GM23248 (cell line): ENCODE measurements around the gene TMEM203.

ENCODE experiments used
- EZH2 ChIP-seq: fragments of 200-600 bp; sonication (generic); IDR thresholded peaks from 2 replicates; pipeline ENCODE4 v1.6.1; 2018; ENCODE audit warnings: antibody characterized with exemption, mild to moderate bottlenecking; ENCODE audit not compliant: insufficient read depth, poor library complexity, severe bottlenecking
- EZH2phosphoT487 ChIP-seq: fragments of 200-600 bp; sonication (generic); IDR thresholded peaks from 2 replicates; pipeline ENCODE4 v1.6.1; 2018; ENCODE audit warnings: antibody characterized with exemption, moderate library complexity, mild to moderate bottlenecking, low read depth; ENCODE audit not compliant: insufficient read depth

GRCh38 chr9:137240841-137241489, 35.5 kb upstream of the TMEM203 start, which contains the start of gene TUBB4B:
- no peak for TF ChIP-seq EZH2
- no peak for TF ChIP-seq EZH2phosphoT487
